Breast epithelium (tissue), 3 donors: ENCODE measurements around the gene CUL4A.

ENCODE experiments used
- CTCF ChIP-seq, 3 donors: fragments of 450-650 bp; IDR thresholded peaks; one replicate each; pipeline ENCODE4 v1.5.1; 2016 to 2017; ENCODE audit warnings: antibody characterized with exemption in 3 of 3, mild to moderate bottlenecking in 3 of 3, moderate library complexity in 3 of 3
- POLR2A ChIP-seq: fragments of 450-650 bp; IDR thresholded peaks from one replicate; pipeline ENCODE4 v1.6.1; 2016; ENCODE audit warnings: antibody characterized with exemption, mild to moderate bottlenecking, moderate library complexity
- POLR2AphosphoS5 ChIP-seq, 3 donors: sonication (generic); formaldehyde crosslinking; IDR thresholded peaks; one replicate each; pipeline ENCODE4 v1.6.1; 2017; ENCODE audit warnings: antibody characterized with exemption in 3 of 3

- TF ChIP-seq CTCF (IDR thresholded peaks at IDR 0.05) (no peak), POLR2A (no peak), POLR2AphosphoS5 (IDR thresholded peaks at IDR 0.05) (no peak)
Measured at GRCh38 chr13:113239357-113239756, 29.9 kb downstream of the CUL4A start.
